Colonic mucosa (tissue), 4 donors: Measurements from ENCODE around the gene LENG8. TPM values are rescaled to one million over a fixed set of nuclear protein-coding genes. Genes with fewer than 3 reads are reported as not detected.

Experiments used
- DNase-seq: peaks from one replicate; pipeline ENCODE4 v3.0.0-alpha.2; 2020
- H3K27ac ChIP-seq: fragments of 200-600 bp; one replicate; pipeline ENCODE4 v1.8.0; 2021
- H3K27me3 ChIP-seq: fragments of 200-600 bp; one replicate; pipeline ENCODE4 v1.8.0; 2021
- H3K36me3 ChIP-seq: fragments of 200-600 bp; one replicate; pipeline ENCODE4 v1.8.0; 2021
- H3K4me1 ChIP-seq: fragments of 200-600 bp; one replicate; pipeline ENCODE4 v1.8.0; 2021; ENCODE audit warnings: mild to moderate bottlenecking
- H3K4me3 ChIP-seq: fragments of 200-600 bp; one replicate; pipeline ENCODE4 v1.8.0; 2021
- H3K9ac ChIP-seq, 2 donors: one replicate each; pipeline ENCODE4 v1.7.0; 2013; ENCODE audit warnings: control low read depth in 2 of 2, low read depth in 2 of 2, low read length in 2 of 2
- H3K9me3 ChIP-seq: fragments of 200-600 bp; one replicate; pipeline ENCODE4 v1.8.0; 2021
- intact Hi-C: fragments of 100-400 bp; cut with DNase I; formaldehyde crosslinking; loops from one replicate; pipeline ENCODE4 v1.14.1; 2022
- total RNA-seq, 2 donors: library from RNA; stranded (reverse); fragmentation: NEBNext Ultra II Directional in 1 of 2; extraction: Animal tissue kit (Norgen Biotek cat#: 25700) in 1 of 2; gene quantifications; one replicate each; pipeline ENCODE4 v1.2.1, GENCODE V29; 2021
- TF ChIP-seq, protein P1 (sequence below): fragments of 200-600 bp; IDR thresholded peaks from one replicate; pipeline ENCODE4 v1.8.0; 2022; ENCODE audit warnings: antibody characterized with exemption, mild to moderate bottlenecking
- donor health status: healthy.
- donor health status: DM: no; HTN: no; CAD: no.
- donor health status: DM: no; HTN: no; CAD: no.

Gene LENG8
- total RNA-seq, 2 donors from 2014 or later, result 80.2 to 154 TPM

DNA sequence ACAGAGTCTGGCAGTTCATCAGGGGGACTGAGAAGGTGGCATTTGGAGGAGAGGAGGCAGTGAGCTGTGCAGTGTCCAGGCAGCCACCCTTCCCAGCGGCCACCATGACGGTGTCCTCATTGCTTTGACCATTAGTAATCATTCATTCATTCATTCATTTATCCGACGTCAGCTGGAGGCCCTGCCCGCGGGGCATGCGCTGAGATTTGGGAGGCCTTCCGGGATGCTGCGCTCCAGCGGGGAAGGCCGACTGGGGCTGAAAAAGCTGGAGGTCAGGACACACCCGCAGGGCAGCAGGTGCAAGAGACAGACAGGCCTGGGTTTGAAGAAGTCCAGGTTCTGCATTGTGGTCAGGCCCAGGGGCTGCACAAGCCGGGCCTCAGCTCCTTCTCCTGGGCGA lies 24.8 kb upstream of the LENG8 start:
- TF ChIP-seq, protein P1, sequence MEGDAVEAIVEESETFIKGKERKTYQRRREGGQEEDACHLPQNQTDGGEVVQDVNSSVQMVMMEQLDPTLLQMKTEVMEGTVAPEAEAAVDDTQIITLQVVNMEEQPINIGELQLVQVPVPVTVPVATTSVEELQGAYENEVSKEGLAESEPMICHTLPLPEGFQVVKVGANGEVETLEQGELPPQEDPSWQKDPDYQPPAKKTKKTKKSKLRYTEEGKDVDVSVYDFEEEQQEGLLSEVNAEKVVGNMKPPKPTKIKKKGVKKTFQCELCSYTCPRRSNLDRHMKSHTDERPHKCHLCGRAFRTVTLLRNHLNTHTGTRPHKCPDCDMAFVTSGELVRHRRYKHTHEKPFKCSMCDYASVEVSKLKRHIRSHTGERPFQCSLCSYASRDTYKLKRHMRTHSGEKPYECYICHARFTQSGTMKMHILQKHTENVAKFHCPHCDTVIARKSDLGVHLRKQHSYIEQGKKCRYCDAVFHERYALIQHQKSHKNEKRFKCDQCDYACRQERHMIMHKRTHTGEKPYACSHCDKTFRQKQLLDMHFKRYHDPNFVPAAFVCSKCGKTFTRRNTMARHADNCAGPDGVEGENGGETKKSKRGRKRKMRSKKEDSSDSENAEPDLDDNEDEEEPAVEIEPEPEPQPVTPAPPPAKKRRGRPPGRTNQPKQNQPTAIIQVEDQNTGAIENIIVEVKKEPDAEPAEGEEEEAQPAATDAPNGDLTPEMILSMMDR, result no peak
- no peak for DNase-seq
- intact Hi-C loops, result no loop called here

DNA sequence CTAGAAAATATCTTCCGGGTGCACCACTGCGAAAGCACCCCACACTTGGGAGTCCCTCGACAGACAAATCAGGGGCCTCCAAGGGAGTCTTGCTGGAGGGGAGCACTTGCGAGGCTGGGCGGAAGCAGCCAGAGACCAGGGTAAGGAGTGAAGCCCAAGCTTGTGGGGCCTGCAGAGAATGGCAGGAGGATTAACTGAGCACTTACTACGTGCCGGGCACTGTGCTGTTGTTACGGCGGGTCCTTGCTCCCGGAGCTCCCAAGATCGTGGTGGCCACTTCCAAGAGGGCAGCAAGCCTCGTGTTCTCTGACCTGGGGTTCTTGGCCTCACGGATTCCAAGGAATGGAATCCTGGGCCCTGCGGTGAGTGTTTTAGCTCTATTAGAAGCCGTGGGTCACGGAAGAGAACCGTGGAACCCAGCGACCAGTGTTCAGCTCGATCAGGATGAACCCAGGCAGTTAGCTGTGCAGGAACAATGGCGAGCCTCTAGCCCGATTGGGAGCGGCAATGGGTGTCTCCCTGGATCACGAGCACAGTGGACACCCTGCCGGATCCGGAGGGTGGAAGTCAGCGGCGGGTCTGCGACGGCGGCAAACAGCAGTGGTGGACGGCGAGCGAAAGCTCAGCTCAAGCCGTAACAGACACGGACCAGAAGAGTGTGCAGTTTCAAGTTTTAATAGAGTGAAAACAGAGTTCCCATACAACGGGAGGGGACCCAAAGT lies 24.2 kb upstream of the LENG8 start:
- no peak for DNase-seq
- Histone ChIP-seq H3K36me3 (no peaks in the 10 kb centered on the region), H3K9ac (no peak overlapping the region), H3K27ac (no peak overlapping the region), H3K9me3 (no peaks in the 10 kb centered on the region), H3K27me3 (peaks cover 12% of the 10 kb centered on the region), H3K4me3 (no peak overlapping the region), H3K4me1 (no peaks in the 10 kb centered on the region)
- intact Hi-C loops, result no loop called here
- TF ChIP-seq, protein P1, result no peak

More for the DNA sequence above, 24.8 kb upstream of the LENG8 start:
- H3K9ac ChIP-seq, result no peak overlapping the region
- H3K27me3 ChIP-seq, result peaks cover 8% of the 10 kb centered on the region
- H3K36me3 ChIP-seq, result no peaks in the 10 kb centered on the region
- H3K9me3 ChIP-seq, result no peaks in the 10 kb centered on the region
- no peak overlapping the region for H3K27ac ChIP-seq
- no peaks in the 10 kb centered on the region for H3K4me1 ChIP-seq
- no peak overlapping the region for H3K4me3 ChIP-seq

DNA sequence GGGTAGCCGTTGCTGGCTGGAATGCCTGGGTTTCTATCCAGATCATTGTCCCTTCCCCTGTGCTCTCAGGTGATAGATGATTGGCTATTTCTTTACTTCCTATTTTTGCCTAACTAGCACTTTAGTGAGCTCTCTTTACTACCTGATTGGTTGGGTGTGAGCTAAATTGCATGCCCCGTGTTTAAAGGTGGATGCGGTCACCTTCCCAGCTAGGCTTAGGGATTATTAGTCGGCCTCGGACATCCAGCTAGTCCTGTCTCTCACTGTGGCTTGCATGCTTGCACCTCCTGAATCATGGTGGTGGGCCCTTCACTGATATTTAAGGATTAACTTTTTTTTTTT lies 23.6 kb upstream of the LENG8 start:
- TF ChIP-seq, protein P1, result no peak
- Histone ChIP-seq H3K36me3 (no peaks in the 10 kb centered on the region), H3K27ac (no peak overlapping the region), H3K9ac (no peak overlapping the region), H3K4me1 (no peaks in the 10 kb centered on the region), H3K4me3 (no peak overlapping the region), H3K9me3 (no peaks in the 10 kb centered on the region), H3K27me3 (peaks cover 16% of the 10 kb centered on the region)
- no peak for DNase-seq
- intact Hi-C loops, result no loop called here

DNA sequence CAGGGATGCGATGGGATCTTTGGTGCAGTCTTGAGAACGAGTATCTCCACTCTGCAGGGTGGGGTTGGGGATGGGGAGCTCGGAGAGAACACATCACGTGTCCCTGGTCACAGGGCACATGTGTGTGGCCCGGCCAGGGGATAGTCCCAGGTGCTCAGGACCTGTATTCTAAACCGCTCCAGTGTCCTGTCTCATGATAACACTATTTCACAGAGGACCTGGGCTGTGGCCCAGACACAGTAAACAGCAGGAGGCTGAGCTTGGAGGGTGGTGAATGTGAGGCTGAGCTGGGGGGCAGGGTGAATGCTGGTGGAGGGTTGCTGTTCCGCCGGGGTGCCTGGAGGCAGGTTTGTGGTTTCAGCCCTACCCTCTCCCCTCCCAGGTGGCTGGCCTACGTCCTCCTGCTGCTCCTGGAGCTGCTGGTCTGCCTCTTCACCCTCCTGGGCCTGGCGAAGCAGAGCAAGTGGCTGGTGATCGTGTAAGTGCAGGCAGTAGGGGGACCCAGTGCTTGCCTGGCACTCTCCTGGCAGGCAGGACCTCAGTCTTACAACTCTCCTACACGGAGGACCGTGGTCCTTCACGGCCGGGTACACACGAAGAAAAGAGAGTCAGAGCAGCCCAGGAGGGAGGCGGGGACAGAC lies 22.6 kb upstream of the LENG8 start:
- TF ChIP-seq, protein P1, result no peak
- H3K4me1 ChIP-seq, result no peaks in the 10 kb centered on the region
- no peaks in the 10 kb centered on the region for H3K9me3 ChIP-seq
- no peak overlapping the region for H3K27ac ChIP-seq
- intact Hi-C loops, result no loop called here
- H3K36me3 ChIP-seq, result no peaks in the 10 kb centered on the region
- H3K27me3 ChIP-seq, result peaks cover 14% of the 10 kb centered on the region
- no peak for DNase-seq
- no peak overlapping the region for H3K9ac ChIP-seq
- H3K4me3 ChIP-seq, result no peak overlapping the region

DNA sequence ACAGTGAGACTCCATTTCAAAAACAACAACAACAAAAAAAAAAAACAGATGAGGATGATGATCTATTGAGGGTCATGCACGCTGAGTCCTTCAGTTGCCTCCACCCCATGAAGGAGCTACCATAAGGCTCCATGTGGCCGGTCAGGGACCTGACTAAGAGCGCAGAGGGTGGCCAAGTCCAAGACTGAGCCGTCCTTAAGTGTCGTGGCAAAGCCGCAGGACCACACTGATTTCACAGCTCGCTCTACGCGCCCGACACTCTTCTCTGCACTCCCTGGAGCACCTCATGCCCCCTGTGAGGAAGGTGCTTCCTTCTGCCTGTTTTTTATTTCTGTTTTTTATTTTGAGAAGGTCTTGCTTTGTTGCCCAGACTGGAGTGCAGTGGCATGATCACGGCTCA lies 21.4 kb upstream of the LENG8 start:
- Histone ChIP-seq H3K27me3 (peaks cover 14% of the 10 kb centered on the region), H3K9me3 (no peaks in the 10 kb centered on the region), H3K9ac (no peak overlapping the region), H3K4me3 (no peak overlapping the region), H3K36me3 (no peaks in the 10 kb centered on the region), H3K4me1 (no peaks in the 10 kb centered on the region), H3K27ac (no peak overlapping the region)
- DNase-seq, result no peak
- TF ChIP-seq, protein P1, result no peak
- intact Hi-C loops, result no loop called here
